Keratinocyte (primary cell): ENCODE results near the gene DENND10. TPM values are rescaled to one million over a fixed set of nuclear protein-coding genes. Genes with fewer than 3 reads are reported as not detected.

ENCODE experiments used
- DNase-seq: peaks from one replicate; pipeline ENCODE4 v3.0.0-alpha.2; 2011; ENCODE audit warnings: low read depth, missing footprints, low spot score
- FAIRE-seq: peaks from 2 replicates; lab custom pipeline; 2011; peaks lifted over from hg19 to GRCh38; lab: Jason Lieb, UNC
- H2AFZ ChIP-seq: 2 replicates; pipeline ENCODE4 v1.6.0; 2012; ENCODE audit warnings: low read length, control low read depth, inconsistent platforms; ENCODE audit not compliant: control insufficient read depth
- H3K27ac ChIP-seq: 2 replicates; pipeline ENCODE4 v1.5.1; 2011; ENCODE audit warnings: low read length; ENCODE audit not compliant: control insufficient read depth, insufficient read depth
- H3K27me3 ChIP-seq: 3 replicates; pipeline ENCODE4 v1.6.0; 2011; ENCODE audit warnings: low read length; ENCODE audit not compliant: control insufficient read depth, insufficient read depth; ENCODE audit errors: extremely low read depth
- H3K36me3 ChIP-seq, 2 experiments: 2 replicates in 1 of 2; 3 replicates in 1 of 2; pipeline ENCODE4 v1.5.1; 2011; ENCODE audit warnings: low read length in 2 of 2, mild to moderate bottlenecking in 1 of 2; ENCODE audit not compliant: control insufficient read depth in 2 of 2, insufficient read depth in 2 of 2; ENCODE audit errors: extremely low read depth in 1 of 2
- H3K4me1 ChIP-seq: 3 replicates; pipeline ENCODE4 v1.5.1; 2011; ENCODE audit warnings: low read length; ENCODE audit not compliant: control insufficient read depth, insufficient read depth; ENCODE audit errors: extremely low read depth
- H3K4me2 ChIP-seq: 3 replicates; pipeline ENCODE4 v1.6.0; 2011; ENCODE audit warnings: low read depth, low read length; ENCODE audit not compliant: control insufficient read depth, insufficient read depth; ENCODE audit errors: extremely low read depth
- H3K4me3 ChIP-seq, 3 experiments: fragments of 200-600 bp in 1 of 3; sonication (generic) in 1 of 3; 2 replicates in 2 of 3; 3 replicates in 1 of 3; pipeline ENCODE4 v1.5.1; 2011 to 2016; ENCODE audit warnings: low read length in 3 of 3, mild to moderate bottlenecking in 3 of 3, control low read depth in 2 of 3, inconsistent platforms in 1 of 3, low read depth in 1 of 3, mixed read lengths in 1 of 3, mixed run types in 1 of 3, moderate library complexity in 1 of 3; ENCODE audit not compliant: control insufficient read depth in 2 of 3, insufficient read depth in 2 of 3; ENCODE audit errors: extremely low read depth in 1 of 3
- H3K79me2 ChIP-seq: 2 replicates; pipeline ENCODE4 v1.6.0; 2012; ENCODE audit warnings: low read length; ENCODE audit not compliant: control insufficient read depth, insufficient read depth
- H3K9ac ChIP-seq: 3 replicates; pipeline ENCODE4 v1.6.0; 2011; ENCODE audit warnings: low read length; ENCODE audit not compliant: control insufficient read depth, insufficient read depth; ENCODE audit errors: extremely low read depth
- H3K9me1 ChIP-seq: 3 replicates; pipeline ENCODE4 v1.6.0; 2011; ENCODE audit warnings: low read length; ENCODE audit not compliant: control insufficient read depth, insufficient read depth; ENCODE audit errors: extremely low read depth
- H3K9me3 ChIP-seq: 2 replicates; pipeline ENCODE4 v1.5.1; 2012; ENCODE audit warnings: low read depth, low read length; ENCODE audit not compliant: control insufficient read depth
- H4K20me1 ChIP-seq: 3 replicates; pipeline ENCODE4 v1.6.0; 2011; ENCODE audit warnings: low read length; ENCODE audit not compliant: control insufficient read depth, insufficient read depth; ENCODE audit errors: extremely low read depth
- EZH2 ChIP-seq: IDR thresholded peaks from one replicate; pipeline ENCODE4 v1.6.1; 2012; ENCODE audit warnings: inconsistent platforms, mild to moderate bottlenecking, low read length, moderate library complexity
- dilution Hi-C: fragments of 300-500 bp; cut with MboI; formaldehyde crosslinking; loops from one replicate; pipeline ENCODE4 v1.7.0; 2020; ENCODE audit warnings: low sequenced_read_pairs; ENCODE audit not compliant: extremely low pct_ligation_motif_present
- polyA plus RNA-seq, 5 experiments: library from polyadenylated mRNA; depleted of rRNA in 3 of 5; stranded (reverse) in 3 of 5; stranded (forward) in 1 of 5; unstranded in 1 of 5; fragments of >200 nt; gene quantifications; 1 replicate in 1 of 5; 2 replicates in 3 of 5; 3 replicates in 1 of 5; pipeline versions ENCODE4 v1.2.1 to v1.2.3, GENCODE V29; 2011 to 2012; ENCODE audit warnings: missing spikeins in 2 of 5, low read depth in 1 of 5, low replicate concordance in 1 of 5
- TF ChIP-seq, protein P1 (sequence below), 3 experiments: IDR thresholded peaks in 1 of 3; conservative IDR thresholded peaks in 1 of 3; optimal IDR thresholded peaks in 1 of 3; 2 replicates in 2 of 3; 3 replicates in 1 of 3; pipeline versions ENCODE3 to v1.5.1; 2011; ENCODE audit warnings: low read length in 3 of 3, mild to moderate bottlenecking in 3 of 3, moderate library complexity in 2 of 3, control low read depth in 1 of 3, inconsistent platforms in 1 of 3; ENCODE audit not compliant: insufficient read depth in 2 of 3; ENCODE audit errors: extremely low read depth in 1 of 3

The DENND10 gene
- polyA plus RNA-seq, 1 donor (not counting 4 experiments of a cell fraction or from before 2014, with no cell fraction given), result 76.5 TPM

DNA sequence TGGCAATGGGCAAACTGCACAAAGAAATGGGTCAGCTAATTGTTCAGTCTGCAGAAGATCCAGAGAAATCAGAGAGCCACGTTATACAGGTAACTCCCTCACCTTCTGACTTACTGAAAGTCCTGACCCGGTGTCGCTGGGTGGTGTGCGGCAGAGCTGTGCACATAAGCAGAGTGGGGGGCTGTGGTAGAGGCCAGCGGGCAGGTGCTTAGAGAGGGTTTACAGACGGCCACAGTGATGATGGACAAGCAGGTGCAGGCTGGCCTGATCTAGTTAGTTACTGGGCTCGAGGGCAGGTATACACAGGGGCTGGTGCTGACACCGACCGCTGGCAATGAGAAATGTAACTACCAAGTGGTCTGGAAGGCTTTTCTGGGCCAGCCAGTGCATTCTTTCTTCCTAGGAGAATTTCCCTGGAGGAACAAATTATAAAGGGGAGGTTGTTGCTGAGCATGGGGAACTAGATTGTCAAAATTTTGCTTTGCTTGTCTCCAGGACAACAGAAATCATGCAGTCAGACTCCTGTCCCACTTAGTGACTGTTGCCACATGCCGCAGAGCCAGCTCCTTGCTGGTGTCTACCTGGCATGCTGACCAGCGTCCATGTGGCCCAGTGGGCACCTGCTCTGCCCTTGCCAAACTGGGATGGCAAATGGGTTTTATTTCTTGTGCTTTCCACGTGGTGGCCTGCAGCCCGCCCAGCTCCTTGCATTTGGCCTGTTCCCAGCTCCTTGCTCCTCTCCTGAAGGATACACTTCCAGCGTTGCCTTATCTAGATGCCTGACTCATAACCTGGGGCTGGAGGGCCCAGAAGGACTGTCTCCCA is 28.8 kb downstream of the DENND10 start:
- H3K27me3 ChIP-seq, result no peaks in the 10 kb centered on the region
- dilution Hi-C loops, result no loop called here
- no peak for FAIRE-seq
- DNase-seq, result no peak
- no peaks in the 10 kb centered on the region for H3K9me3 ChIP-seq
- no peak overlapping the region for H3K4me2 ChIP-seq
- H3K4me3 ChIP-seq, result no peak overlapping the region
- H2AFZ ChIP-seq, result no peak overlapping the region
- no peaks in the 10 kb centered on the region for H3K79me2 ChIP-seq
- no peaks in the 10 kb centered on the region for H3K9me1 ChIP-seq
- no peak for TF ChIP-seq EZH2
- TF ChIP-seq, protein P1, sequence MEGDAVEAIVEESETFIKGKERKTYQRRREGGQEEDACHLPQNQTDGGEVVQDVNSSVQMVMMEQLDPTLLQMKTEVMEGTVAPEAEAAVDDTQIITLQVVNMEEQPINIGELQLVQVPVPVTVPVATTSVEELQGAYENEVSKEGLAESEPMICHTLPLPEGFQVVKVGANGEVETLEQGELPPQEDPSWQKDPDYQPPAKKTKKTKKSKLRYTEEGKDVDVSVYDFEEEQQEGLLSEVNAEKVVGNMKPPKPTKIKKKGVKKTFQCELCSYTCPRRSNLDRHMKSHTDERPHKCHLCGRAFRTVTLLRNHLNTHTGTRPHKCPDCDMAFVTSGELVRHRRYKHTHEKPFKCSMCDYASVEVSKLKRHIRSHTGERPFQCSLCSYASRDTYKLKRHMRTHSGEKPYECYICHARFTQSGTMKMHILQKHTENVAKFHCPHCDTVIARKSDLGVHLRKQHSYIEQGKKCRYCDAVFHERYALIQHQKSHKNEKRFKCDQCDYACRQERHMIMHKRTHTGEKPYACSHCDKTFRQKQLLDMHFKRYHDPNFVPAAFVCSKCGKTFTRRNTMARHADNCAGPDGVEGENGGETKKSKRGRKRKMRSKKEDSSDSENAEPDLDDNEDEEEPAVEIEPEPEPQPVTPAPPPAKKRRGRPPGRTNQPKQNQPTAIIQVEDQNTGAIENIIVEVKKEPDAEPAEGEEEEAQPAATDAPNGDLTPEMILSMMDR (optimal IDR thresholded peaks at IDR 0.05 in 1 of 3, IDR thresholded peaks at IDR 0.05 in 1 of 3, conservative IDR thresholded peaks at IDR 0.05 in 1 of 3; ENCODE audit: extremely low read depth in 1 of 3, insufficient read depth in 2 of 3, low read length in 3 of 3), result no peak
- no peaks in the 10 kb centered on the region for H3K4me1 ChIP-seq
- no peak overlapping the region for H3K9ac ChIP-seq
- H3K36me3 ChIP-seq, result peaks cover 12 to 25% of the 10 kb centered on the region in 2 experiments
- H3K27ac ChIP-seq, result no peak overlapping the region
- no peaks in the 10 kb centered on the region for H4K20me1 ChIP-seq

DNA sequence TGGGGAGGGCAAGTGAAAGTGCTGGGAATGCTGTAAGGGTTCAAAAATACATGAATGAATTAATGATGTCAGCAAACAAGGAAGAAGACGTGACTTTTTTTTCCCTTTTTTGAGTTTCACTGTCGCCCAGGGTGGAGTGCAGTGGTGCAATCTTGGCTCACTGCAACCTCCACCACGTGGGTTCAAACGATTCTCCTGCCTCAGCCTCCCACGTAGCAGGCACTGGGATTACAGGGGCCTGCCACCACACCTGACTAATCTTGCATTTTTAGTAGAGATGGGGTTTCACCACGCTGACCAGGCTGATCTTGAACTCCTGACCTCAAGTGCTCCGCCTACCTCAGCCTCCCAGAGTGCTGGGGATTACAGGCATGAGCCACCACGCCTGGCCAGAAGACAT is 30.0 kb downstream of the DENND10 start:
- Histone ChIP-seq H4K20me1 (no peaks in the 10 kb centered on the region), H3K4me2 (no peak overlapping the region), H3K79me2 (no peaks in the 10 kb centered on the region), H3K4me3 (no peak overlapping the region), H3K27ac (no peak overlapping the region), H3K9me3 (no peaks in the 10 kb centered on the region), H3K9ac (no peak overlapping the region), H3K27me3 (no peaks in the 10 kb centered on the region), H2AFZ (no peak overlapping the region), H3K4me1 (no peaks in the 10 kb centered on the region), H3K36me3 (peaks cover 12 to 23% of the 10 kb centered on the region in 2 experiments), H3K9me1 (no peaks in the 10 kb centered on the region)
- DNase-seq, result no peak
- dilution Hi-C loops, result no loop called here
- no peak for TF ChIP-seq EZH2
- TF ChIP-seq, protein P1 (optimal IDR thresholded peaks at IDR 0.05 in 1 of 3, IDR thresholded peaks at IDR 0.05 in 1 of 3, conservative IDR thresholded peaks at IDR 0.05 in 1 of 3; ENCODE audit: extremely low read depth in 1 of 3, insufficient read depth in 2 of 3, low read length in 3 of 3), result no peak
- no peak for FAIRE-seq
